K562 (cell line): ENCODE data around the gene KLHDC7B. TPM values are rescaled to one million over a fixed set of nuclear protein-coding genes. Genes with fewer than 3 reads are reported as not detected.

ENCODE experiments used
- ATAC-seq: fragments of 200-7000 bp; cut with Tn5 transposase; 3 replicates; pipeline ENCODE4 v1.9.1; 2020; ENCODE audit warnings: moderate library complexity
- BruUV-seq: library from RNA; stranded (reverse); fragments of 400-500 nt; replicated peaks from 2 replicates; lab custom pipeline; 2021; lab: Mats Ljungman, UMichigan
- CTCF ChIA-PET: fragments of 300-600 bp; formaldehyde crosslinking; extraction: SDS; loops from one replicate; lab custom pipeline; 2021; ENCODE audit warnings: low intra/inter-chr PET ratio; lab: Yijun Ruan, JAX
- POLR2A ChIA-PET: fragments of 300-600, 350-650 bp; sonication (Branson Sonifier 250); formaldehyde crosslinking; extraction: SDS; loops from one replicate; lab custom pipeline; 2021; ENCODE audit warnings: antibody characterized with exemption, inconsistent platforms; lab: Yijun Ruan, JAX
- DNase-seq, 4 experiments: peaks; one replicate each; pipeline versions ENCODE4 v3.0.0 to v3.0.0-alpha.2; 2011 to 2018; ENCODE audit warnings: low spot score in 3 of 4, mixed read lengths in 3 of 4; ENCODE audit errors: extremely low read depth in 1 of 4
- FAIRE-seq: peaks from 2 replicates; lab custom pipeline; 2011; peaks lifted over from hg19 to GRCh38; lab: Jason Lieb, UNC
- H2AFZ ChIP-seq: 2 replicates; pipeline ENCODE4 v1.6.0; 2011; ENCODE audit warnings: low read depth, low read length, control low read depth, inconsistent platforms
- H3K27ac ChIP-seq: fragments of 200-600 bp; 3 replicates; pipeline ENCODE4 v1.8.0; 2011; ENCODE audit warnings: low read depth, mild to moderate bottlenecking, control low read depth, inconsistent platforms, low read length, moderate library complexity, mixed read lengths; ENCODE audit errors: extremely low read depth
- H3K27me3 ChIP-seq, 2 experiments: fragments of 300-600 bp in 1 of 2; 2 replicates in 1 of 2; 3 replicates in 1 of 2; pipeline versions ENCODE4 v1.6.0 to v1.8.0; 2011; ENCODE audit warnings: inconsistent platforms in 2 of 2, low read length in 2 of 2, mild to moderate bottlenecking in 1 of 2, mixed read lengths in 1 of 2, moderate library complexity in 1 of 2; ENCODE audit not compliant: control insufficient read depth in 2 of 2, insufficient read depth in 2 of 2
- H3K36me3 ChIP-seq: fragments of 300-600 bp; 3 replicates; pipeline ENCODE4 v1.8.0; 2011; ENCODE audit warnings: mild to moderate bottlenecking, low read length, inconsistent platforms; ENCODE audit not compliant: control insufficient read depth, insufficient read depth
- H3K4me1 ChIP-seq, 2 experiments: fragments of 200-600 bp in 1 of 2; replicated peaks in 1 of 2; 2 replicates in 1 of 2; 3 replicates in 1 of 2; pipeline versions ENCODE4 v1.5.1 to v1.8.0; 2011; ENCODE audit warnings: inconsistent platforms in 2 of 2, low read length in 2 of 2, mild to moderate bottlenecking in 1 of 2, mixed read lengths in 1 of 2, moderate library complexity in 1 of 2; ENCODE audit not compliant: control insufficient read depth in 2 of 2, insufficient read depth in 2 of 2
- H3K4me2 ChIP-seq: 2 replicates; pipeline ENCODE4 v1.6.1; 2011; ENCODE audit warnings: low read length, control low read depth, inconsistent platforms, mixed read lengths; ENCODE audit not compliant: insufficient read depth
- H3K4me3 ChIP-seq: fragments of 200-600 bp; sonication (generic), shearing (Covaris generic); 2 replicates; pipeline ENCODE4 v1.5.1; 2016; ENCODE audit warnings: control low read depth, inconsistent platforms
- H3K79me2 ChIP-seq: fragments of 200-600 bp; 3 replicates; pipeline ENCODE4 v1.8.0; 2011; ENCODE audit warnings: low read length, inconsistent platforms; ENCODE audit not compliant: control insufficient read depth, insufficient read depth
- H3K9ac ChIP-seq, 2 experiments: 2 replicates each; pipeline versions ENCODE4 v1.6.0 to v1.6.1; 2011; ENCODE audit warnings: low read depth in 2 of 2, low read length in 2 of 2, control low read depth in 1 of 2, inconsistent platforms in 1 of 2, mild to moderate bottlenecking in 1 of 2, mixed read lengths in 1 of 2; ENCODE audit not compliant: insufficient read depth in 1 of 2
- H3K9me1 ChIP-seq: one replicate; pipeline ENCODE4 v1.6.0; 2011; ENCODE audit warnings: inconsistent platforms, mild to moderate bottlenecking, low read length, moderate library complexity; ENCODE audit not compliant: control insufficient read depth, insufficient read depth
- H3K9me3 ChIP-seq: replicated peaks from 2 replicates; pipeline ENCODE4 v1.5.1; 2011; ENCODE audit warnings: low read depth, low read length, inconsistent platforms; ENCODE audit not compliant: control insufficient read depth, insufficient read depth
- H4K20me1 ChIP-seq: replicated peaks from 2 replicates; pipeline ENCODE4 v1.6.1; 2011; ENCODE audit warnings: low read length, inconsistent platforms, mixed read lengths; ENCODE audit not compliant: control insufficient read depth, insufficient read depth
- BRCA1 ChIP-seq, 2 experiments: fragments of 450-650 bp in 1 of 2; sonication (generic) in 1 of 2; formaldehyde crosslinking in 1 of 2; IDR thresholded peaks; 2 replicates each; pipeline versions ENCODE4 v1.5.0 to v1.6.1; 2017 to 2020; ENCODE audit warnings: mild to moderate bottlenecking in 1 of 2, missing genetic modification reagents in 1 of 2
- CCAR2 ChIP-seq: fragments of 200-400 bp; formaldehyde crosslinking; IDR thresholded peaks from 2 replicates; pipeline ENCODE4 v1.6.1; 2017; ENCODE audit warnings: mild to moderate bottlenecking, low read depth, low read length
- DLX4 ChIP-seq: fragments of 250-450 bp; sonication (Bioruptor Pico); IDR thresholded peaks from 2 replicates; pipeline ENCODE4 v1.6.1; 2021; ENCODE audit warnings: mild to moderate bottlenecking
- E2F5 ChIP-seq: sonication (generic); formaldehyde crosslinking; IDR thresholded peaks from 2 replicates; pipeline ENCODE4 v1.8.0; 2022; ENCODE audit warnings: mild to moderate bottlenecking, missing genetic modification reagents
- FIP1L1 ChIP-seq: fragments of 200-400 bp; formaldehyde crosslinking; IDR thresholded peaks from 2 replicates; pipeline ENCODE4 v1.6.1; 2018; ENCODE audit warnings: mild to moderate bottlenecking, low read depth, low read length; ENCODE audit not compliant: poor library complexity, severe bottlenecking
- GATAD2A ChIP-seq: fragments of 450-650 bp; IDR thresholded peaks from 2 replicates; pipeline ENCODE4 v1.6.1; 2017
- L3MBTL2 ChIP-seq: fragments of 450-650 bp; IDR thresholded peaks from 2 replicates; pipeline ENCODE4 v1.6.1; 2016; ENCODE audit warnings: mild to moderate bottlenecking, moderate library complexity
- NCOA4 ChIP-seq: fragments of 450-650 bp; IDR thresholded peaks from 2 replicates; pipeline ENCODE4 v1.6.1; 2018; ENCODE audit warnings: mild to moderate bottlenecking; ENCODE audit not compliant: partially characterized antibody
- NFXL1 ChIP-seq: fragments of 450-650 bp; formaldehyde crosslinking; IDR thresholded peaks from 2 replicates; pipeline ENCODE4 v1.4.0; 2021; ENCODE audit warnings: mild to moderate bottlenecking
- NFYB ChIP-seq: IDR thresholded peaks from 2 replicates; pipeline ENCODE4 v1.6.1; 2011; ENCODE audit warnings: mild to moderate bottlenecking, moderate library complexity; ENCODE audit not compliant: insufficient read length; ENCODE audit errors: extremely low read depth
- POLR2AphosphoS2 ChIP-seq: IDR thresholded peaks from 2 replicates; pipeline ENCODE4 v1.6.1; 2012; ENCODE audit warnings: low read length, improper control_type of control experiment
- RAD51 ChIP-seq: fragments of 450-650 bp; IDR thresholded peaks from 2 replicates; pipeline ENCODE4 v1.7.1; 2016; ENCODE audit warnings: low read depth, mild to moderate bottlenecking, borderline replicate concordance
- RB1 ChIP-seq: fragments of 450-650 bp; IDR thresholded peaks from 2 replicates; pipeline ENCODE4 v1.6.1; 2017; ENCODE audit warnings: low read depth, mild to moderate bottlenecking
- SAP30 ChIP-seq: fragments of 200-600 bp; sonication (generic); IDR thresholded peaks from 2 replicates; pipeline ENCODE4 v1.6.1; 2012; ENCODE audit warnings: borderline replicate concordance, low read depth, mild to moderate bottlenecking, moderate library complexity, low read length, control low read depth, inconsistent platforms; ENCODE audit not compliant: insufficient read depth, poor library complexity, severe bottlenecking
- SMAD4 ChIP-seq: fragments of 250-450 bp; sonication (Bioruptor Pico); conservative IDR thresholded peaks from 2 replicates; pipeline ENCODE4 v1.8.0; 2021; ENCODE audit warnings: inconsistent platforms, mild to moderate bottlenecking, moderate library complexity
- SRSF7 ChIP-seq: fragments of 200-400 bp; formaldehyde crosslinking; optimal IDR thresholded peaks from 2 replicates; pipeline ENCODE3; 2017; ENCODE audit warnings: mild to moderate bottlenecking, low read depth, low read length
- THAP7 ChIP-seq: fragments of 250-450 bp; sonication (Bioruptor Pico); IDR thresholded peaks from 2 replicates; pipeline ENCODE4 v1.5.0; 2021
- ZNF212 ChIP-seq: fragments of 450-650 bp; formaldehyde crosslinking; IDR thresholded peaks from 2 replicates; pipeline ENCODE4 v1.4.0; 2020; ENCODE audit warnings: mild to moderate bottlenecking
- ZNF707 ChIP-seq: fragments of 250-450 bp; sonication (Bioruptor Pico); conservative IDR thresholded peaks from 2 replicates; pipeline ENCODE4 v1.8.0; 2022; ENCODE audit warnings: inconsistent platforms, mild to moderate bottlenecking, moderate library complexity
- WGBS: fragments of 100-300 bp; shearing (Covaris generic); methylation state at CpG from one replicate; pipeline ENCODE4 v1.1.6; 2016; ENCODE audit warnings: low coverage, mixed read lengths; ENCODE audit not compliant: insufficient coverage; ENCODE audit errors: missing lambda C conversion rate; 5-methylcytosine and 5-hydroxymethylcytosine counted together
- in situ Hi-C: fragments of 300-500 bp; cut with MboI; formaldehyde crosslinking; loops from 4 replicates; pipeline ENCODE4 v1.15.0; 2018; ENCODE audit warnings: inconsistent platforms, mixed read lengths
- intact Hi-C: fragments of 100-400 bp; cut with micrococcal nuclease; formaldehyde crosslinking; loops from 2 replicates; pipeline ENCODE4 v1.14.2; 2022
- polyA plus RNA-seq, 8 experiments: library from polyadenylated mRNA; depleted of rRNA in 4 of 8; stranded (reverse) in 5 of 8; unstranded in 3 of 8; fragments of >200 nt; fragmentation: Nextera tagmentation in 2 of 8; fragmentation: Illumina TruSeq in 1 of 8; extraction: Ambion mirVana in 2 of 8; extraction: Trizol in 1 of 8; gene quantifications; 2 replicates each; pipeline versions ENCODE4 v1.2.1 to v1.2.3, GENCODE V29; 2011 to 2014; ENCODE audit warnings: inconsistent platforms in 1 of 8, missing spikeins in 1 of 8
- total RNA-seq, 7 experiments: library from RNA; depleted of rRNA in 6 of 7; stranded (reverse); fragments of >200 nt in 6 of 7; fragmentation: Illumina TruSeq in 2 of 7; extraction: Trizol in 2 of 7; gene quantifications; 2 replicates each; pipeline versions ENCODE4 v1.2.1 to v1.2.3, GENCODE V29; 2011 to 2021; ENCODE audit warnings: low replicate concordance in 1 of 7

KLHDC7B gene
- total and polyA plus RNA-seq, 9 of the 15 experiments (the other 6 are each of a cell fraction or from before 2014, with no cell fraction given), result 0.04 to 0.22 (median 0.05) TPM; not detected in 4

- no peaks in the 10 kb centered on the region for H3K9me1 ChIP-seq
- in situ Hi-C loops, result no loop called here
- no peak overlapping the region for H3K27ac ChIP-seq
- peaks cover 0 to 6% of the 10 kb centered on the region in 2 experiments; a peak in 1 of 5 replicates for H3K27me3 ChIP-seq
- intact Hi-C loops, result no loop called here
- ChIA-PET POLR2A (interaction anchor here (0.6 kb wide), 1 partner anchor 308 kb away, joined by 4 read pairs; no protein-coding TSS in a partner anchor), CTCF (no interaction called here)
- no peaks in the 10 kb centered on the region for H3K9me3 ChIP-seq
- no peak overlapping the region for H3K4me2 ChIP-seq
- 54% methylated on average over 33 of the region's 78 CpGs for WGBS
- ATAC-seq (no peak), DNase-seq (peak in 2 of 4 experiments; percentile 43 to 44), FAIRE-seq (no peak)
- no peaks in the 10 kb centered on the region for H3K36me3 ChIP-seq
- H3K9ac ChIP-seq, result no peak overlapping the region
- H4K20me1 ChIP-seq, result no peaks in the 10 kb centered on the region
- BruUV-seq, result no TSS peak
- H2AFZ ChIP-seq, result no peak overlapping the region
- H3K79me2 ChIP-seq, result no peaks in the 10 kb centered on the region
- peaks cover 0 to 38% of the 10 kb centered on the region in 2 experiments; a peak in 3 of 5 replicates for H3K4me1 ChIP-seq
- no peak overlapping the region for H3K4me3 ChIP-seq
- TF ChIP-seq POLR2AphosphoS2, result no peak
- TF ChIP-seq CCAR2, result no peak
- TF ChIP-seq BRCA1 (IDR thresholded peaks at IDR 0.05), result no peak
- TF ChIP-seq BRCA1 (CRISPR knock-in tag; IDR thresholded peaks at IDR 0.05), result no peak
- no peak for TF ChIP-seq ZNF212 (CRISPR knock-in tag)
- 0 out of 2 replicates have a peak, but pooled peaks have one; percentile 20 for TF ChIP-seq SMAD4 (CRISPR knock-in tag)
- no peak for TF ChIP-seq E2F5
- TF ChIP-seq SAP30, result no peak
- TF ChIP-seq NFYB, result no peak
- TF ChIP-seq RAD51, result no peak
- no peak for TF ChIP-seq NCOA4
- no peak for TF ChIP-seq RB1
- TF ChIP-seq SRSF7, result no peak
- TF ChIP-seq ZNF707, result no peak
- no peak for TF ChIP-seq NFXL1 (CRISPR knock-in tag)
- TF ChIP-seq DLX4 (CRISPR knock-in tag), result no peak
- TF ChIP-seq FIP1L1, result no peak
- TF ChIP-seq GATAD2A, result no peak
- no peak for TF ChIP-seq L3MBTL2
- no peak for TF ChIP-seq THAP7
Measured at GRCh38 chr22:50546326-50547262, 895 bp downstream of the KLHDC7B start.
